Stromal cell of bone marrow (primary cell): Measurements from ENCODE around the gene CYP20A1.
"Not testable (repeated sequence)": the region's sequence is repeated elsewhere in the genome, so short reads cannot be mapped to it uniquely, and the experiment has no call there.

Source experiments
- DNase-seq: peaks from one replicate; pipeline ENCODE4 v3.0.0-alpha.2; 2012; ENCODE audit warnings: low read depth

Gene CYP20A1, protein sequence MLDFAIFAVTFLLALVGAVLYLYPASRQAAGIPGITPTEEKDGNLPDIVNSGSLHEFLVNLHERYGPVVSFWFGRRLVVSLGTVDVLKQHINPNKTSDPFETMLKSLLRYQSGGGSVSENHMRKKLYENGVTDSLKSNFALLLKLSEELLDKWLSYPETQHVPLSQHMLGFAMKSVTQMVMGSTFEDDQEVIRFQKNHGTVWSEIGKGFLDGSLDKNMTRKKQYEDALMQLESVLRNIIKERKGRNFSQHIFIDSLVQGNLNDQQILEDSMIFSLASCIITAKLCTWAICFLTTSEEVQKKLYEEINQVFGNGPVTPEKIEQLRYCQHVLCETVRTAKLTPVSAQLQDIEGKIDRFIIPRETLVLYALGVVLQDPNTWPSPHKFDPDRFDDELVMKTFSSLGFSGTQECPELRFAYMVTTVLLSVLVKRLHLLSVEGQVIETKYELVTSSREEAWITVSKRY

DNA sequence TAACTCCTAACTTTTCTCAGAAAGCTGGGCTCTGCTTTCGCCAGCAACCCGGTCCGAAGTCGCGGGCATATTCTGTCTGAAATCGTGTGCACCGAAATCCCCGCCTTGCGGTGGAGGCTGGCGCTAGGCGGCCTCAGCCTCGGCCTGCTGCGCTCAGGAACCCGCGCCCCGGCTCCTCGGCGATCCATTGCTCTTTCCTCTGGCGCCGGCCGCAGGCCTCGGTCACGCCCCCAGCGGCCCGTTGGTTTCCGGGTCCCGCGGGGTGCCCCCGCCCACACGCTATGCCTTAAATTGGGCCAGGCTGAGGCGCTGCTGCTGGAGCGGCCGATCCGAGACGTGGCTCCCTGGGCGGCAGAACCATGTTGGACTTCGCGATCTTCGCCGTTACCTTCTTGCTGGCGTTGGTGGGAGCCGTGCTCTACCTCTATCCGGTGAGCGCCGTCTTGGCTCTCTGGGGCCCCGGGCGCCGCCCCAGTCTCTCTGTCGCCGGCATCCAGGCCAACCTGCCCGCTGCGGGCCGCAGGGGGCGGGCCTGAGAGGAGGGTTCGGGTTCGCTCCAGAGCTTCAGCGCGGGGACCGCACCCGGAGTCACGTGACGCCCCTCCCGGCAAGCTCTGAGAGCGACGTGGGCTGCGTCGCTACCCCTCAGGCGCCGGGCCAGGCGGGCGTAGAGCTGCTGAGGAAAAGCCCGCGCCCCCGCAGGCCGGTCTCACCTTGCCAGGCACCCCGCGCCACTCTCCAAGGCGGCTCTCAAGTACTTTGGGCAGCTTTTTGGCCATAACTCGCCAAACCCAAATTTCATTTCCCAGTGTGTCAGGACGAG, at the start of gene CYP20A1:
Gene CYP20A1 (plus strand): TSS at position 315 of the 823 bp plus-strand sequence. CDS start 45 bp downstream, at position 360.
- peak; percentile 93 for DNase-seq

DNA sequence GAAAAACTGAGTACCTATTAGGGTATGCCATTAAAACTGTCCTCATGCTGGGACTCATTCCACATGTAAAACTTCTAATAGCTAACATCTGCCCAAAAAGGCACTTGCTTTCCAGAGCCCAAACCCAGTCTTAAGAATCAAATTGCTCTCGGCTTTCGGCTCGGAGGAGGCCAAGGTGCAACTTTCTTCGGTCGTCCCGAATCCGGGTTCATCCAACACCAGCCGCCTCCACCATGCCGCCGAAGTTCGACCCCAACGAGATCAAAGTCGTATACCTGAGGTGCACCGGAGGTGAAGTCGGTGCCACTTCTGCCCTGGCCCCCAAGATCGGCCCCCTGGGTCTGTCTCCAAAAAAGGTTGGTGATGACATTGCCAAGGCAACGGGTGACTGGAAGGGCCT, 48.3 kb upstream of the CYP20A1 start:
- DNase-seq, result not testable (repeated sequence)

DNA sequence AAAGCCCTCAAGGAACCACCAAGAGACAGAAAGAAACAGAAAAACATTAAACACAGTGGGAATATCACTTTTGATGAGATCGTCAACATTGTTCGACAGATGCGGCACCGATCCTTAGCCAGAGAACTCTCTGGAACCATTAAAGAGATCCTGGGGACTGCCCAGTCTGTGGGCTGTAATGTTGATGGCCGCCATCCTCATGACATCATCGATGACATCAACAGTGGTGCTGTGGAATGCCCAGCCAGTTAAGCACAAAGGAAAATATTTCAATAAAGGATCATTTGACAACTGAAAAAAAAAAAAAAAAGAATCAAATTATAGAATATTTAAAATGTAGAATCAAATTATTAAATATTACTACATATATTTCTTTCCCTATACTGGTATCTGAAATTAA, 47.8 kb upstream of the CYP20A1 start:
- not testable (repeated sequence) for DNase-seq

DNA sequence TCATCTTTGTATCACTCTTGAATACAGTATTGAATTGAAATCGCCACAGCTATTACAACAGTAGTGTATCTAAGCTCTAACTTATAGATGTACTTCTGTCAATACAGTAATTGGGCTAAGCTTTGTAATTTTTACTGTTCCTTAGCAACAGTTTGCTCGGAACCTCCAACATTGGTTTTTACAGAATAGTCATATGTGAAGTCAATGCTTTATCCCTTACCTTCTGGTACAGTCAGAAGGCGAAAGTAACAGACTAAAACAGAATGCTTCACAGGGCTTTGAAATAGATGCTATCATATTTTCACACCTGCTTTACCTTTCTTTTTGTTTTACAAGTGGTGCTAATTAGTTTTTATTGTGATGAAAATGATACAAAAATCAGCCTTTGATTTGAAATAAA, 46.9 kb upstream of the CYP20A1 start:
- no peak for DNase-seq

- no peak for DNase-seq
Observed at GRCh38 chr2:203195331-203196036, 43.3 kb upstream of the CYP20A1 start.

DNA sequence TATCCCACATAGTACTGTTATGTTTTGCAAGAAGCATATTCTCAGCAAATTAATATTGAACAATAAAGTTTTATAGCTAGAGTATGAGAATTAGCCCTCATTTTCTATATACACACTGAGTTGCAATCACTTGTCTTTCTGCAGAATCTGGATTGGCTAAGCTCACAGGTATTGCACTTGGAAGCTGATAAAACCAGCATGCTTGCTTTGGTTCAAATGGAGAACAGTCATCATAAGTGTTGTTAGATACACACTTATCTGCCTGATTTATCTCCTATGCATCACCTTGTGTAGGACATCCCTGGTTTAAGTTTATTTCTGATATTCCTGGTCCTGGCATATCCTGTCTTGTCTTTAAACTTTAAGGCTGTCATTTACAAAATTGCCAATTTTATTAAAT, 38.0 kb upstream of the CYP20A1 start:
- DNase-seq, result no peak

- DNase-seq, result no peak
Observed at GRCh38 chr2:203201426-203201825, 37.4 kb upstream of the CYP20A1 start.

GRCh38 chr2:203209538-203209937, 29.3 kb upstream of the CYP20A1 start:
- DNase-seq, result no peak

DNA sequence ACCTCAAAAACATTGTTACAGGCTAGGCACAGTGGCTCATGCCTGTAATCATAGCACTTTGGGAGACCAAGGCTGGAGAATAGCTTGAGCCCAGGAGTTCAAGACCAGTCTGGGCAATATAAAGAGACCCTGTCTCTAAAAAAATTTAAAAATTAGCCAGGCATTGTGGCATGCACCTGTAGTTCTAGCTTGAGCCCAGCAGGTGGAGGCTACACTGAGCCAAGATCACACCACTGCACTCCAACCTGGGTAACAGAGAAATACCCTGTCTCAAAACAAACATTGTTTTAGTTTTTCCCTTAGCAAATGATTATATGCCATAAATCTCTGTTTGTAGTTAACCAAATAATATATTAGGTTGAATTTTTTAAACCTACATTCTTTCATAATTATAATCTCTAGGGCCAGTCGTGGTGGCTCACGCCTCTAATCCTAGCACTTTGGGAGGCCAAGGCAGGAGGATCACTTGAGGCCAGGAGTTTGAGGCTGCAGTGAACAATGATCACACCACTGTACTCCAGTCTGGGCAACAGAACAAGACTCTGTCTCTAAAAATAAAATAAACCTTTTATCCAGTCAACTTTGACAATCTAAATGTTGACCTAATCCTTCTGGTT, 13.3 kb upstream of the CYP20A1 start:
- no peak for DNase-seq

DNA sequence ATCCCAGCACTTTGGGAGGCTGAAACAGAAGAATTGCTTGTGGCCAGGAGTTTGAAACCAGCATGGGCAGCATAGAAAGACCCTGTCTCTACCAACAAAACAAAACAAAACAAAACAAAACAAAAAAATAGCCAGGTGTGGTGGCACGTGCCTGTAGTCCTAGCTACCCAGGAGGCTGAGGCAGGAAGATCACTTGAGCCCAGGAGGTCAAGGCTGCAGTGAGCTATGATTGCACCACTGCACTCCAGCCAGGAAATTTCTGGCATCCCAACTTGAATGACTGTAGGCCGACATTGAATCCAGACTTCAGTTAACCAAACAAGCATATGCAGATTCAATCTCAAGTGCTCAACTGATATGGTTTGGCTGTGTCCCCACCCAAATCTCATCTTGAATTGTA, 9.1 kb upstream of the CYP20A1 start:
- not testable (repeated sequence) for DNase-seq

GRCh38 chr2:203237346-203238238, 1.2 kb upstream of the CYP20A1 start:
- DNase-seq, result no peak

DNA sequence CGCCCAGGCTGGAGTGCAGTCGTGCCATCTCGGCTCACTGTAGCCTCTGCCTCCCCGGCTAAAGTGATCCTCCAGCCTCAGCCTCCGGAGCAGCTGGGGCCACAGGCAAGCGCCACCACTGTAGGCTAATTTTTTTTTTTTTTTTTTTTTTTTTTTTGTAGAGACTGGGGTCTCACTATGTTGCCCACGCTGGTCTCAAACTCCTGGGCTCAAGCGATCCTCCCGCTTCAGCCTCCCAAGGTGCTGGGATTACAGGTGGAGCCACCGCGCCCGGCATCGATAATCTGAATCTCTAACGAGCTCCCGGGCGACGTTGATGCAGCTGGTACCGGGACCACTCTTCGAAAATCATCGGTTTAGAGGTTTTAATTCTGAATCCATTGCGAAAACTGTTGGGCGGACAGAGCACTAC, 520 bp upstream of the CYP20A1 start:
- DNase-seq, result no peak

DNA sequence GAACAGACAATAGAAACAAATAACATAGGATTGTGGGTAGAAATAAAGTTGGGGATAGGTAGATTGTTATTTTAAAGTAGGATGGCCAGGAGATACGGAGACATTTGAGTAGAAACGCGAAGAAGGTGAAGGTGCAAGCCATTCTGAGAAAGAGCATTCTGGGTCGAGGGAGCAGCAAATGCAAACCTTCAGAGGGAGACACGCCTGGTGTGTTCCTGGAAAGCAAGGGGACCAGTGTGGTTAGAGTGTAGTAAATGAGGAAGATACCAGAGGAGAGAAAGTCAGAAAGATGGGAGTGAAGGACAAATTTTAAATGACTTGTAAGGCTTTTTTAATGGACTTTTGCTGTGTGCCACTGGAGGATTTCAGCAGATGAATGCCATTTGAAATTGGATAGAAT, 1.7 kb downstream of the CYP20A1 start:
- DNase-seq, result no peak

- DNase-seq, result no peak
Observed at GRCh38 chr2:203242518-203242917, 3.7 kb downstream of the CYP20A1 start.

DNA sequence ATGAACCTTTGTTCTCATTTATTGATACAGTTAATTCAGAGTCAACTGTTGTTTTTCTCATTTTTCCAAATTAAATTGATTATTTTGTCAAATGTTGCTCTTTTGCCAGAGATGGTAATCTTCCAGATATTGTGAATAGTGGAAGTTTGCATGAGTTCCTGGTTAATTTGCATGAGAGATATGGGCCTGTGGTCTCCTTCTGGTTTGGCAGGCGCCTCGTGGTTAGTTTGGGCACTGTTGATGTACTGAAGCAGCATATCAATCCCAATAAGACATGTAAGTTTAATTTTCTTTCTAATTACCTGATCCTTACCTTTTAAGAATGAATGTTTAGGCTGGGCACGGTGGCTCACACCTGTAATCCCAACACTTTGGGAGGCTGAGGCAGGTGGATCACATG, 7.8 kb downstream of the CYP20A1 start:
- no peak for DNase-seq

- no peak for DNase-seq
Observed at GRCh38 chr2:203252818-203253217, 14.0 kb downstream of the CYP20A1 start.

DNA sequence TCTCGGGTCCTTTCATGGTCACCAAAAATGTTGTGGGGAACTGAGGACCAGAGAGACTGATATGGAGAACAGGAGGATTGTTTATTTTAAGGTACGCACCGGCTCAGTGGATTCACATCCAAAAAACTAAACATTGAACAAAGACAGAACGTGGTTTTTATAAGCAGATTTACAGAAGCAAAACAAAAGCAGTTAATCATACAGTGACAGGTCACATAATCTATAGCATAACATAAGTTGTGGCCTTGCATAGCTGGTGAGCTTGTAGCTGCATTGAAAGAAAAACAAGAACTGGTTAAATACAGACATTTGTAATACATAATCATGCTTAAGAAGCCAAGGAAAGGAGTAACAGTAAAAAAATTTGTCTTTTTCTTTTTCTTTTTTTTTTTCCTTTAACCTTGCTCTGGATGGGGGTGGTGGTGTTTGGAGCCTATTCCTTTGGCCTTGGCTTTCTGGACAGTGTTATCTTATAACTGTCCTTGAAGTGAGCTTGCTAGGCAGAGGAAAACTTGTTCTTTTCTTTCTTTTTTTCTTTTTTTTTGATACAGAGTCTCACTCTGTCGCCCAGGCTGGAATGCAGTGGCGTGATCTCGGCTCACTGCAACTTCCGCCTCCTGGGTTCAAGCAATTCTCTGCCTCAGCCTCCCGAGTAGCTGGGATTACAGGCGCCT, 14.7 kb downstream of the CYP20A1 start:
- DNase-seq, result not testable (repeated sequence)

DNA sequence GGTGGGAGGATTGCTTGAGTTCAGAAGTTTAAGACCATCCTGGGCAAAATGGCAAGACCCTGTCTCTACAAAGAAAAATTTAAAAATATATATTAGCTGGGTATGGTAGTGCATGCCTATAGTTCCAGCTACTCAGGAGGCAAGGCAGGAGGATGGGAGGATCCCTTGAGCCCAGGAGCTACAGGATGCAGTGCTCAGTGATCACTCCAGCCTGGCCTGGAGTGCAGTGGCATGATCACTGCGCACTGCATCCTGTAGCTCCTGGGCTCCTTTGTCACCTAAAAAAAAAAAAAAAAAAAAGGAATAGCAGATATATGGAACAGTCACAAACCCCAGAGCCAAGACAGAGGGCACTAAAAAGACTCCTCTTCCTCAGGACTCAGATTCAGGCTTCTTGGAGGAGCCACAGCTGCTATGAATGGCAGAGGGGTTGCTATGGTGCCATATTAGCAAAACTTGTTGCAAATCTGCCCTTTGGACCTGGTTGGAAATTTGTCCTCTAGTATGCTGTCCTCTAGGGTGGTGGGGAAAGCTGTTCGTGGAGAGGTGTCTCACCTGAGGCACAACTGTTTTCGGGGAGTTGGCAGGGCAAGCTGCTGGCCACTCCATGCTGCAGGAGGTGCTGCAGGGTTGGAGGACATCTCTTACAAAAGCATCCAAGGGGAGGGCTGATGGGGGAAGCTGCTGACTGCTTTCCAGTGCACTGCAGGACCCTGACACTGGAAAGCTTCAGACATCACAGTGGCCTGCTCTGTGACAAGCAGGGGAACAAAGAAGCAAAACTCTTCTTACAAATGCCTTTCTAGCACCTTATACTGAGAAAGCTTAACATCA, 22.7 kb downstream of the CYP20A1 start:
- no peak for DNase-seq

GRCh38 chr2:203279288-203279687, 40.5 kb downstream of the CYP20A1 start:
- DNase-seq, result no peak
